ENCODE measurements around the gene KSR1. TPM values are rescaled to one million over a fixed set of nuclear protein-coding genes. Genes with fewer than 3 reads are reported as not detected.

KSR1 gene
- total and polyA plus RNA-seq, 2 donors (not counting 1 experiment from before 2014, with no cell fraction given), result 5.3 to 10.1 TPM

GRCh38 chr17:27577121-27577761, 121.0 kb downstream of the KSR1 start:
- H3K9me3 ChIP-seq (ENCODE audit: control insufficient read depth, insufficient read depth, low read depth, low read length), result no peaks in the 10 kb centered on the region
- H3K36me3 ChIP-seq (ENCODE audit: control insufficient read depth, insufficient read depth, low read length), result no peaks in the 10 kb centered on the region
- no peak overlapping the region for H3K4me2 ChIP-seq (ENCODE audit: extremely low read depth, insufficient read depth, low read length)
- no peaks in the 10 kb centered on the region for H3K79me2 ChIP-seq (ENCODE audit: control insufficient read depth, insufficient read depth, low read length)
- no peak overlapping the region for H2AFZ ChIP-seq (ENCODE audit: low read length)
- peaks cover 4% of the 10 kb centered on the region for H3K4me1 ChIP-seq (ENCODE audit: control insufficient read depth, extremely low read depth, insufficient read depth, low read length)
- H3K27me3 ChIP-seq (ENCODE audit: control insufficient read depth, insufficient read depth, low read length), result no peaks in the 10 kb centered on the region
- H4K20me1 ChIP-seq (ENCODE audit: control insufficient read depth, extremely low read depth, insufficient read depth, low read length), result no peaks in the 10 kb centered on the region
- peak; percentile 51 to 67 for DNase-seq (ENCODE audit: low read depth in 2 of 2)
- TF ChIP-seq CTCF (conservative IDR thresholded peaks at IDR 0.05 in 1 of 2, IDR thresholded peaks at IDR 0.05 in 1 of 2; ENCODE audit: low read depth in 1 of 2, low read length in 2 of 2), result no peak
- no peak for TF ChIP-seq EZH2 (IDR thresholded peaks at IDR 0.05; ENCODE audit: low read length, missing control alignments)
- no peak overlapping the region for H3K9ac ChIP-seq (ENCODE audit: insufficient read depth, low read length)
- no peak overlapping the region for H3K27ac ChIP-seq (ENCODE audit: insufficient read depth, low read length)
- H3K4me3 ChIP-seq (replicated peaks in 1 of 4; ENCODE audit: control extremely low read depth in 1 of 4, insufficient read depth in 1 of 4, low read depth in 3 of 4, low read length in 4 of 4), result no peak overlapping the region

GRCh38 chr17:27577884-27578717, 121.9 kb downstream of the KSR1 start:
- no peak overlapping the region for H3K9ac ChIP-seq (ENCODE audit: insufficient read depth, low read length)
- DNase-seq (ENCODE audit: low read depth in 2 of 2), result peak; percentile 60 to 80
- no peaks in the 10 kb centered on the region for H3K79me2 ChIP-seq (ENCODE audit: control insufficient read depth, insufficient read depth, low read length)
- no peaks in the 10 kb centered on the region for H3K36me3 ChIP-seq (ENCODE audit: control insufficient read depth, insufficient read depth, low read length)
- no peak overlapping the region for H3K4me2 ChIP-seq (ENCODE audit: extremely low read depth, insufficient read depth, low read length)
- no peak overlapping the region for H2AFZ ChIP-seq (ENCODE audit: low read length)
- H3K4me1 ChIP-seq (ENCODE audit: control insufficient read depth, extremely low read depth, insufficient read depth, low read length), result peaks cover 4% of the 10 kb centered on the region
- H3K27ac ChIP-seq (ENCODE audit: insufficient read depth, low read length), result no peak overlapping the region
- no peaks in the 10 kb centered on the region for H4K20me1 ChIP-seq (ENCODE audit: control insufficient read depth, extremely low read depth, insufficient read depth, low read length)
- H3K4me3 ChIP-seq (replicated peaks in 1 of 4; ENCODE audit: control extremely low read depth in 1 of 4, insufficient read depth in 1 of 4, low read depth in 3 of 4, low read length in 4 of 4), result no peak overlapping the region
- H3K9me3 ChIP-seq (ENCODE audit: control insufficient read depth, insufficient read depth, low read depth, low read length), result no peaks in the 10 kb centered on the region
- no peaks in the 10 kb centered on the region for H3K27me3 ChIP-seq (ENCODE audit: control insufficient read depth, insufficient read depth, low read length)
- TF ChIP-seq CTCF (conservative IDR thresholded peaks at IDR 0.05 in 1 of 2, IDR thresholded peaks at IDR 0.05 in 1 of 2; ENCODE audit: low read depth in 1 of 2, low read length in 2 of 2) (no peak), EZH2 (IDR thresholded peaks at IDR 0.05; ENCODE audit: low read length, missing control alignments) (no peak)

DNA sequence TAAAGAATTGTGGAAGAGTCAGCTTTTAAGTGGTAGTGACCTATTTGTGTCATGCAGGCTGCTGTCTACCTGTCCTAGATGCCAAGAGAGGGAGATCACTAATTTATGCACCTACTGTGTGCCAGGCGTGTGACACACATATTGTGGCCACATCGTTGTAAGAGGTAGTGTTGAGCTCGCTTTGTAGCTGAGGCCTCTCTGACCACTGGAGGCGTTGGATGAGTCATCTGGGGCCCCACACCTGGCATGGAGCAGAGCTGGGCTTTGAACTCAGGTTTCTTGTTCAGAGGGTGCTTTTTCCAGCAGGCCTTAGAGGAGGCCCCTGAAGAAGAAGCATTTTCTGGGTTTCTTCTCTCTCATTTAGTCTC, 122.5 kb downstream of the KSR1 start:
- DNase-seq (ENCODE audit: low read depth in 2 of 2), result peak; percentile 43 to 71
- no peaks in the 10 kb centered on the region for H3K79me2 ChIP-seq (ENCODE audit: control insufficient read depth, insufficient read depth, low read length)
- no peaks in the 10 kb centered on the region for H3K27me3 ChIP-seq (ENCODE audit: control insufficient read depth, insufficient read depth, low read length)
- no peaks in the 10 kb centered on the region for H4K20me1 ChIP-seq (ENCODE audit: control insufficient read depth, extremely low read depth, insufficient read depth, low read length)
- no peak overlapping the region for H3K4me2 ChIP-seq (ENCODE audit: extremely low read depth, insufficient read depth, low read length)
- H2AFZ ChIP-seq (ENCODE audit: low read length), result no peak overlapping the region
- no peak overlapping the region for H3K27ac ChIP-seq (ENCODE audit: insufficient read depth, low read length)
- H3K9me3 ChIP-seq (ENCODE audit: control insufficient read depth, insufficient read depth, low read depth, low read length), result no peaks in the 10 kb centered on the region
- H3K4me3 ChIP-seq (replicated peaks in 1 of 4; ENCODE audit: control extremely low read depth in 1 of 4, insufficient read depth in 1 of 4, low read depth in 3 of 4, low read length in 4 of 4), result no peak overlapping the region
- H3K4me1 ChIP-seq (ENCODE audit: control insufficient read depth, extremely low read depth, insufficient read depth, low read length), result peaks cover 4% of the 10 kb centered on the region
- TF ChIP-seq CTCF (conservative IDR thresholded peaks at IDR 0.05 in 1 of 2, IDR thresholded peaks at IDR 0.05 in 1 of 2; ENCODE audit: low read depth in 1 of 2, low read length in 2 of 2), result no peak
- TF ChIP-seq EZH2 (IDR thresholded peaks at IDR 0.05; ENCODE audit: low read length, missing control alignments), result no peak
- no peaks in the 10 kb centered on the region for H3K36me3 ChIP-seq (ENCODE audit: control insufficient read depth, insufficient read depth, low read length)
- no peak overlapping the region for H3K9ac ChIP-seq (ENCODE audit: insufficient read depth, low read length)
